Ramos (cell line): Measurements from ENCODE around the gene NR3C1.

Experiments
- in situ Hi-C: fragments of 300-500 bp; cut with MboI; formaldehyde crosslinking; loops from one replicate; pipeline ENCODE4 v1.14.3; 2022; ENCODE audit warnings: low sequenced_read_pairs; ENCODE audit not compliant: unreplicated experiment

Gene NR3C1

GRCh38 chr5:143281226-143281625 lies 122.3 kb downstream of the NR3C1 start:
- in situ Hi-C loops = no loop called here

GRCh38 chr5:143279698-143280097 lies 123.8 kb downstream of the NR3C1 start:
- in situ Hi-C loops = no loop called here

GRCh38 chr5:143277536-143277935 lies 126.0 kb downstream of the NR3C1 start:
- in situ Hi-C loops = no loop called here

GRCh38 chr5:143275512-143276363 lies 127.7 kb downstream of the NR3C1 start:
- in situ Hi-C loops = no loop called here

- in situ Hi-C loops = no loop called here
Measured at GRCh38 chr5:143274952-143275351, 128.5 kb downstream of the NR3C1 start.

- in situ Hi-C loops = no loop called here
Measured at GRCh38 chr5:143271431-143271830, 132.1 kb downstream of the NR3C1 start.

GRCh38 chr5:143268388-143268787 lies 135.1 kb downstream of the NR3C1 start:
- in situ Hi-C loops = no loop called here

- in situ Hi-C loops = no loop called here
Measured at GRCh38 chr5:143267186-143267585, 136.3 kb downstream of the NR3C1 start.

- in situ Hi-C loops = no loop called here
Measured at GRCh38 chr5:143265995-143266394, 137.5 kb downstream of the NR3C1 start.

GRCh38 chr5:143263272-143263810 lies 140.1 kb downstream of the NR3C1 start:
- in situ Hi-C loops = no loop called here

GRCh38 chr5:143262393-143263174 lies 140.9 kb downstream of the NR3C1 start:
- in situ Hi-C loops = no loop called here

- in situ Hi-C loops = no loop called here
Measured at GRCh38 chr5:143261748-143262392, 141.6 kb downstream of the NR3C1 start.

GRCh38 chr5:143259254-143259605 lies 144.3 kb downstream of the NR3C1 start:
- in situ Hi-C loops = no loop called here

GRCh38 chr5:143258559-143259253 lies 144.8 kb downstream of the NR3C1 start:
- in situ Hi-C loops = no loop called here

GRCh38 chr5:143254819-143255218 lies 148.7 kb downstream of the NR3C1 start:
- in situ Hi-C loops = no loop called here

- in situ Hi-C loops = no loop called here
Measured at GRCh38 chr5:143251946-143252345, 151.5 kb downstream of the NR3C1 start.

- in situ Hi-C loops = no loop called here
Measured at GRCh38 chr5:143251190-143251589, 152.3 kb downstream of the NR3C1 start.

- in situ Hi-C loops = no loop called here
Measured at GRCh38 chr5:143249851-143250250, 153.6 kb downstream of the NR3C1 start.

- in situ Hi-C loops = no loop called here
Measured at GRCh38 chr5:143248822-143249579, 154.5 kb downstream of the NR3C1 start.
